ENCODE measurements around the gene VSTM4. TPM values are rescaled to one million over a fixed set of nuclear protein-coding genes. Genes with fewer than 3 reads are reported as not detected.

Gene VSTM4
- total RNA-seq, 1 experiment from 2014 or later: 0.72 TPM

DNA sequence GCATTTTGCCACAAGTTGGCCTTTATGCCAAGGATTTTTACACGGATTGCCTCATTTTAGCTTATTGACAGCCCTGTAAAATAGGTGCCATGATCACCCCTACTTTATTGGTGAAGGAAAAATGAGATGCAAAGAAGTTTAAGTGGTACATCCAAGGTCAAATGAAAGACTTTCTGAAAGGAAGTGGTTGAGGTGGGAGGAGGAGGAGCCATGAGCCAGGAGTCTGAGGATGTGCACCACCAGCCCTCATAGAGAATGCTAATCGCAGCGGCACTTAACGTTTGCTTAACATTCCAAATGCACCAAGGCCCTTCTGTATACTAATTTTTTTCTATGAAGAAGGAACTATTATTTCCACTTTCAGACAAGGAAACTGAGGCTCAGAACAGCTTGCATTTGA lies 144.7 kb downstream of the VSTM4 start:
- no peaks in the 10 kb centered on the region for H3K4me1 Mint-ChIP-seq
- no peak overlapping the region for H3K4me3 Mint-ChIP-seq
- no peaks in the 10 kb centered on the region for H3K36me3 Mint-ChIP-seq
- DNase-seq (ENCODE audit: low spot score) (no peak), ATAC-seq (no peak)
- CTCF ChIA-PET: no interaction called here
- H3K27ac Mint-ChIP-seq: no peak overlapping the region
- POLR2A ChIA-PET: interaction anchor here (0.5 kb wide), 1 partner anchor 247 kb away, joined by 3 read pairs; no protein-coding TSS in a partner anchor
- H3K9me3 Mint-ChIP-seq: no peaks in the 10 kb centered on the region
- TF ChIP-seq, protein P1, sequence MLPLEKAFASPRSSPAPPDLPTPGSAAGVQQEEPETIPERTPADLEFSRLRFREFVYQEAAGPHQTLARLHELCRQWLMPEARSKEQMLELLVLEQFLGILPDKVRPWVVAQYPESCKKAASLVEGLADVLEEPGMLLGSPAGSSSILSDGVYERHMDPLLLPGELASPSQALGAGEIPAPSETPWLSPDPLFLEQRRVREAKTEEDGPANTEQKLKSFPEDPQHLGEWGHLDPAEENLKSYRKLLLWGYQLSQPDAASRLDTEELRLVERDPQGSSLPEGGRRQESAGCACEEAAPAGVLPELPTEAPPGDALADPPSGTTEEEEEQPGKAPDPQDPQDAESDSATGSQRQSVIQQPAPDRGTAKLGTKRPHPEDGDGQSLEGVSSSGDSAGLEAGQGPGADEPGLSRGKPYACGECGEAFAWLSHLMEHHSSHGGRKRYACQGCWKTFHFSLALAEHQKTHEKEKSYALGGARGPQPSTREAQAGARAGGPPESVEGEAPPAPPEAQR (CRISPR knock-in tag; IDR thresholded peaks at IDR 0.05): no peak
- no peak for TF ChIP-seq IRF2 (CRISPR knock-in tag; IDR thresholded peaks at IDR 0.05; ENCODE audit: borderline replicate concordance, low read depth)
- TF ChIP-seq, protein P2, sequence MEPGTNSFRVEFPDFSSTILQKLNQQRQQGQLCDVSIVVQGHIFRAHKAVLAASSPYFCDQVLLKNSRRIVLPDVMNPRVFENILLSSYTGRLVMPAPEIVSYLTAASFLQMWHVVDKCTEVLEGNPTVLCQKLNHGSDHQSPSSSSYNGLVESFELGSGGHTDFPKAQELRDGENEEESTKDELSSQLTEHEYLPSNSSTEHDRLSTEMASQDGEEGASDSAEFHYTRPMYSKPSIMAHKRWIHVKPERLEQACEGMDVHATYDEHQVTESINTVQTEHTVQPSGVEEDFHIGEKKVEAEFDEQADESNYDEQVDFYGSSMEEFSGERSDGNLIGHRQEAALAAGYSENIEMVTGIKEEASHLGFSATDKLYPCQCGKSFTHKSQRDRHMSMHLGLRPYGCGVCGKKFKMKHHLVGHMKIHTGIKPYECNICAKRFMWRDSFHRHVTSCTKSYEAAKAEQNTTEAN (CRISPR knock-in tag; IDR thresholded peaks at IDR 0.05): no peak
- no peak for TF ChIP-seq ZNF121 (CRISPR knock-in tag; IDR thresholded peaks at IDR 0.05)
- TF ChIP-seq, protein P3, sequence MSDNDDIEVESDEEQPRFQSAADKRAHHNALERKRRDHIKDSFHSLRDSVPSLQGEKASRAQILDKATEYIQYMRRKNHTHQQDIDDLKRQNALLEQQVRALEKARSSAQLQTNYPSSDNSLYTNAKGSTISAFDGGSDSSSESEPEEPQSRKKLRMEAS (CRISPR knock-in tag; IDR thresholded peaks at IDR 0.05): no peak
- TF ChIP-seq, protein P4, sequence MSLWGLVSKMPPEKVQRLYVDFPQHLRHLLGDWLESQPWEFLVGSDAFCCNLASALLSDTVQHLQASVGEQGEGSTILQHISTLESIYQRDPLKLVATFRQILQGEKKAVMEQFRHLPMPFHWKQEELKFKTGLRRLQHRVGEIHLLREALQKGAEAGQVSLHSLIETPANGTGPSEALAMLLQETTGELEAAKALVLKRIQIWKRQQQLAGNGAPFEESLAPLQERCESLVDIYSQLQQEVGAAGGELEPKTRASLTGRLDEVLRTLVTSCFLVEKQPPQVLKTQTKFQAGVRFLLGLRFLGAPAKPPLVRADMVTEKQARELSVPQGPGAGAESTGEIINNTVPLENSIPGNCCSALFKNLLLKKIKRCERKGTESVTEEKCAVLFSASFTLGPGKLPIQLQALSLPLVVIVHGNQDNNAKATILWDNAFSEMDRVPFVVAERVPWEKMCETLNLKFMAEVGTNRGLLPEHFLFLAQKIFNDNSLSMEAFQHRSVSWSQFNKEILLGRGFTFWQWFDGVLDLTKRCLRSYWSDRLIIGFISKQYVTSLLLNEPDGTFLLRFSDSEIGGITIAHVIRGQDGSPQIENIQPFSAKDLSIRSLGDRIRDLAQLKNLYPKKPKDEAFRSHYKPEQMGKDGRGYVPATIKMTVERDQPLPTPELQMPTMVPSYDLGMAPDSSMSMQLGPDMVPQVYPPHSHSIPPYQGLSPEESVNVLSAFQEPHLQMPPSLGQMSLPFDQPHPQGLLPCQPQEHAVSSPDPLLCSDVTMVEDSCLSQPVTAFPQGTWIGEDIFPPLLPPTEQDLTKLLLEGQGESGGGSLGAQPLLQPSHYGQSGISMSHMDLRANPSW (CRISPR knock-in tag; conservative IDR thresholded peaks at IDR 0.05; ENCODE audit: low read depth): no peak
- TF ChIP-seq, protein P5, sequence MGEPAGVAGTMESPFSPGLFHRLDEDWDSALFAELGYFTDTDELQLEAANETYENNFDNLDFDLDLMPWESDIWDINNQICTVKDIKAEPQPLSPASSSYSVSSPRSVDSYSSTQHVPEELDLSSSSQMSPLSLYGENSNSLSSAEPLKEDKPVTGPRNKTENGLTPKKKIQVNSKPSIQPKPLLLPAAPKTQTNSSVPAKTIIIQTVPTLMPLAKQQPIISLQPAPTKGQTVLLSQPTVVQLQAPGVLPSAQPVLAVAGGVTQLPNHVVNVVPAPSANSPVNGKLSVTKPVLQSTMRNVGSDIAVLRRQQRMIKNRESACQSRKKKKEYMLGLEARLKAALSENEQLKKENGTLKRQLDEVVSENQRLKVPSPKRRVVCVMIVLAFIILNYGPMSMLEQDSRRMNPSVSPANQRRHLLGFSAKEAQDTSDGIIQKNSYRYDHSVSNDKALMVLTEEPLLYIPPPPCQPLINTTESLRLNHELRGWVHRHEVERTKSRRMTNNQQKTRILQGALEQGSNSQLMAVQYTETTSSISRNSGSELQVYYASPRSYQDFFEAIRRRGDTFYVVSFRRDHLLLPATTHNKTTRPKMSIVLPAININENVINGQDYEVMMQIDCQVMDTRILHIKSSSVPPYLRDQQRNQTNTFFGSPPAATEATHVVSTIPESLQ (CRISPR knock-in tag; IDR thresholded peaks at IDR 0.05): no peak
- H3K27me3 Mint-ChIP-seq (ENCODE audit: low read depth): no peaks in the 10 kb centered on the region; the same call in 1 of the 2 replicates

DNA sequence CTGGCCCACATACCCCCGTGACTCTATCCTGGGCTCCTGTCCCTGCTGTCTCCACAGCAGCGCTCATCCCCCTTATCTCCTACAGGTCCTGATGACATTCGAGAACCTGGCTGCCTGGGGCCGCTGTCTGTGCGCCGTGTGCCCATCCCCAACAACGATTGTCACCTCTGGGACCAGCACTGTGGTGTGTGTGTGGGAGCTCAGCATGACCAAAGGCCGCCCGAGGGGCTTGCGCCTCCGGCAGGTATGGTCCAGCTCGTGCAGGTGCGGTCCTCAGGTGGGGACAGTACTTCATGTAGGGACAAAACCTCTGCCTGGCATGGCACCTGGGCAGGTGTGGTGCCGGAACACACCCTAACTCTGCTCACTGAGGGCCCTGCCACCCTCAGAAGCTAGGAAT lies 145.3 kb downstream of the VSTM4 start:
- Mint-ChIP-seq H3K4me3 (no peak overlapping the region), H3K27me3 (ENCODE audit: low read depth) (no peaks in the 10 kb centered on the region; the same call in 1 of the 2 replicates), H3K4me1 (no peaks in the 10 kb centered on the region), H3K36me3 (no peaks in the 10 kb centered on the region), H3K9me3 (no peaks in the 10 kb centered on the region), H3K27ac (no peak overlapping the region)
- TF ChIP-seq NR1H2 (CRISPR knock-in tag; IDR thresholded peaks at IDR 0.05) (no peak), TEAD4 (CRISPR knock-in tag; IDR thresholded peaks at IDR 0.05) (no peak), ATF1 (CRISPR knock-in tag; IDR thresholded peaks at IDR 0.05) (no peak), ZNF219 (CRISPR knock-in tag; IDR thresholded peaks at IDR 0.05; ENCODE audit: borderline replicate concordance) (no peak)
- TF ChIP-seq, protein P6, sequence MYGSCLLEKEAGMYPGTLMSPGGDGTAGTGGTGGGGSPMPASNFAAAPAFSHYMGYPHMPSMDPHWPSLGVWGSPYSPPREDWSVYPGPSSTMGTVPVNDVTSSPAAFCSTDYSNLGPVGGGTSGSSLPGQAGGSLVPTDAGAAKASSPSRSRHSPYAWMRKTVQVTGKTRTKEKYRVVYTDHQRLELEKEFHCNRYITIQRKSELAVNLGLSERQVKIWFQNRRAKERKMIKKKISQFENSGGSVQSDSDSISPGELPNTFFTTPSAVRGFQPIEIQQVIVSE (CRISPR knock-in tag; IDR thresholded peaks at IDR 0.05; ENCODE audit: borderline replicate concordance): no peak
- TF ChIP-seq, protein P7, sequence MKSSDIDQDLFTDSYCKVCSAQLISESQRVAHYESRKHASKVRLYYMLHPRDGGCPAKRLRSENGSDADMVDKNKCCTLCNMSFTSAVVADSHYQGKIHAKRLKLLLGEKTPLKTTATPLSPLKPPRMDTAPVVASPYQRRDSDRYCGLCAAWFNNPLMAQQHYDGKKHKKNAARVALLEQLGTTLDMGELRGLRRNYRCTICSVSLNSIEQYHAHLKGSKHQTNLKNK (CRISPR knock-in tag; IDR thresholded peaks at IDR 0.05): no peak
- DNase-seq (ENCODE audit: low spot score): no peak
- no peak for ATAC-seq
- POLR2A ChIA-PET: no interaction called here
- CTCF ChIA-PET: interaction anchor here (1.4 kb wide), 1 partner anchor 12 kb away, joined by 6 read pairs; no protein-coding TSS in a partner anchor

DNA sequence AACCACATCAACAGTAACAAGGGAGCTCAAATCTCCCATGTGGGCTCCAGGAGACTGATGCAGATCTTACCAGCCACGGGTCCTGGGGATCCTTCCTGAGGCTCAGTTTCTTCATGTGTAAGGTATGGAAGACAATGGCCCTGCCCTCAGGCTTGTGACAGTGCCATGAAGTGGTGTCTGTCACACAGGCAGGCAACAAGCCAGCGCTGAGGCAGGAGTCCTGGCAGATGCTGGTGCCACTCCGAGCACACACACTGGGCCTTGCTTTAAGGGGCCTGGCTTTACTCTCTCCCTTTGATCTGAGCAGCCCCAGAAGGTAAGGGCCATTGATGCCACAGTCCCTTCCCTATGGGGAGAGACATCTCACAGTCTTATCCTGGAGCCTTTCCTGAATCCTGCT lies 147.3 kb downstream of the VSTM4 start:
- ChIA-PET CTCF (no interaction called here), POLR2A (no interaction called here)
- H3K9me3 Mint-ChIP-seq: no peaks in the 10 kb centered on the region
- H3K4me3 Mint-ChIP-seq: no peak overlapping the region
- no peak overlapping the region for H3K27ac Mint-ChIP-seq
- H3K36me3 Mint-ChIP-seq: no peaks in the 10 kb centered on the region
- ATAC-seq (no peak), DNase-seq (ENCODE audit: low spot score) (no peak)
- no peaks in the 10 kb centered on the region for H3K27me3 Mint-ChIP-seq (ENCODE audit: low read depth)
- no peaks in the 10 kb centered on the region for H3K4me1 Mint-ChIP-seq
- TF ChIP-seq EMX1 (CRISPR knock-in tag; IDR thresholded peaks at IDR 0.05) (no peak), TP53 (CRISPR knock-in tag; IDR thresholded peaks at IDR 0.05) (no peak), ATF1 (CRISPR knock-in tag; IDR thresholded peaks at IDR 0.05) (no peak), OVOL2 (CRISPR knock-in tag; IDR thresholded peaks at IDR 0.05; ENCODE audit: borderline replicate concordance) (no peak), PRRX2 (CRISPR knock-in tag; IDR thresholded peaks at IDR 0.05) (no peak), NFE2L1 (CRISPR knock-in tag; IDR thresholded peaks at IDR 0.05) (no peak), TEAD1 (CRISPR knock-in tag; IDR thresholded peaks at IDR 0.05) (no peak)

Data from WTC11 (cell line).